Islet of Langerhans (tissue), 1 donor: ENCODE measurements around the gene PAPPA2.
"Not testable (repeated sequence)": the region's sequence is repeated elsewhere in the genome, so short reads cannot be mapped to it uniquely, and the experiment has no call there.

ENCODE experiments used
- FAIRE-seq: peaks from one replicate; lab custom pipeline; 2011; peaks lifted over from hg19 to GRCh38; lab: Jason Lieb, UNC

PAPPA2 gene

DNA sequence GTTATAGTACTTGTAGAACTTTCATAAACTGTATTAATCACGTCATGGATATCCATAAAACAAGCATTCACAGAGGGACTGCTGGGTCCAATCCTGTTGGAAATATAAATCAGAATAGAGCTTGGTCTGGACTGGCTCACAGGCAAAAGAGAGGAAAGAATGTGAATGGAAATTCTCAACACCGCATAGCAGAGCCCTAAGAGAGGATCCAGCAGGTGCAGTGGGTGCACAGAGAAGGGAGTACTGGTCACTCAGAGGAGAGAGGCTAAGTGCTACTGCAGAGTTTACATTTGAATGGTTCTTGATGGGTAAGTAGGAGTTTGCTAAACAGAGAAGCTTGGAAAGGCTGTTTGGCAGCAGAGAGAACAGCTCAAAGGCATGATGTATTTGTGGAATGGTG, 231.7 kb downstream of the PAPPA2 start:
- FAIRE-seq: no peak

DNA sequence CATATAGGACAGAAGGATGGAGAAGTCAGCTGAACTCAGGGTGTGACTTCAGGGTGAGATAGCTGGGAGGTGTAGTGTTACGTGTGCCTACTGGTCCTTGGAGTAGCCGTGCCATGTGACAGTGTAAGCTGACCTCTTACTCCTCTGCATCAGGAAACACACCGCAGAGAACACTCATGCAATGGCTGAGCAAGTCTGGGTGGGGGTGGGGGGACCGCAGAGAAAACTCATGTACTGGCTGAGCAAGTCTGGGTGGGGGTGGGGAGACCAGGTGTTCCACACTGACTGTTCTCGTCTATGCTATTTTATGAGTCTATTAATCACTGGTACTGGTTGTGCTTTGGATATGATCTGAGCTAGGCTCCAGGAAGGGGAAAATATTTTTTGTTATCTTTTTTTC, 233.1 kb downstream of the PAPPA2 start:
- no peak for FAIRE-seq

DNA sequence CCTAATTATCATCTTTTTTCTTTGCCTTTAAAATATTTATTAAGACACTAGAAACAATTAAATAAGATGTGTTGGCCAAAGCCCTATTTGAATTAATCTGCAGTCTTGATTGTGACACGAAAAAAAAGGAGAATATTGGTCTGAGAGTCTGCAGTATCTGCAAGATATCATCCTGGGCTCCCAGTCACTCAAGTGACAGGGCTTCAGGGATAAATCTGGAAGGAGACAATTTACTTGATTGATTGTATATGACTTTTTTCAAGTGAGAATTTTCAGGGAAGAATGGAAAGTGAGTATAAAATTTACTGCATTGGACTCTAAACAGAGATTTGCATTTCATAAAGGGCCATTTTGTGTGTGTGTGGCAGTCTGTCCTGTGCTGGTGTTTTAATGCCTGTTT, 233.7 kb downstream of the PAPPA2 start:
- FAIRE-seq: no peak

DNA sequence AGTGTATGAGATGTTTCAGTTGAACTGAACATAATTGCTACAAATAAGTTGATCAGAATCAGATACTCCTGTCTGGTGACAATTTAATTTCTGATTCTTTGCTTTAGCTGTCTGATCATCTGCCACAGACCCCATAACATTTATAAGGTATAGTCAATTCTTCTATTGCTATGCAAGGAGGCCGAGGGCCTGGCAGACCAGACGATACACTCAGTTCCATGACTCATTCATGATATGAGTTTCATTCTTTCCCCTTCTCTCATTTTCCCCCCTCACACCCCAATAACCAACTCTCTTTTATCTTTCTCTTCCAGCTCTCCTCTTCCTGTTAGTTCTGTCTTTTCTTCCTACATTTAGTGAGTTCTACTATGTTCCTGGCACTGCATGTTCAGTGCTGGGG, 236.8 kb downstream of the PAPPA2 start:
- FAIRE-seq: no peak

DNA sequence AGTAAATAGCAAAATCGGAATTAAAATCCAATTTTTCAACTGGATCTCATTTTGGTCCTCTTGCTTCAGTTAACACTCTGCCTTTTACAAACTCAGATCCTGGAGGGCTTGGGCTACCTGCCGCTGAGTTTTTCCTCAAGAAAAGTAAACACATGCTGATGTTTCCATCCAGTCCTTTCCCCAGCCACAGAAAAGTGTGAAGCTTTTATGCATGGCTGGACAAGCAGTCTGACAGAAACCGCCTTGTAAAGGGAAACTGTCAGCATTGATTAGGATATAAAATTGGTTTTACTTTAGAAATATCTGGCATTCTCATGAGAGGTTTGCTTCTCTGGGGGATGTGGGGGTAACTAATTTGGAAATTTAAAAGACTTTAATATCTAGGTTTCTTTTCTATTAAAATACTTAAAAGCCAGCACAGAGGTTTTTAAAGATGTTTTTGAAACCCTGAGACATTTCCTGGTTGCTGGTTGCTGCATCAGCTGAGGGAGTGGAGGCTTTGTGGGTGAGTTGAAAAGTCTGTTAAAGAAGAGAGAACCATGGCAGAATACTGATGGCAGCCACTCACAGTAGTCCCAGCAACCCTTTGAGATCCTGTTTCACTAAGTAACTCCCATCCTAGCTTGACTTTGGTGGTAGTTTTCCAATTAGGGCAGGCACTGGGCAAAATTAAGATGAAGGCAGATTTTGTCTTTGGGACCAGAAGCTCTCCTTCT, 238.3 kb downstream of the PAPPA2 start:
- FAIRE-seq: peak; percentile 55

DNA sequence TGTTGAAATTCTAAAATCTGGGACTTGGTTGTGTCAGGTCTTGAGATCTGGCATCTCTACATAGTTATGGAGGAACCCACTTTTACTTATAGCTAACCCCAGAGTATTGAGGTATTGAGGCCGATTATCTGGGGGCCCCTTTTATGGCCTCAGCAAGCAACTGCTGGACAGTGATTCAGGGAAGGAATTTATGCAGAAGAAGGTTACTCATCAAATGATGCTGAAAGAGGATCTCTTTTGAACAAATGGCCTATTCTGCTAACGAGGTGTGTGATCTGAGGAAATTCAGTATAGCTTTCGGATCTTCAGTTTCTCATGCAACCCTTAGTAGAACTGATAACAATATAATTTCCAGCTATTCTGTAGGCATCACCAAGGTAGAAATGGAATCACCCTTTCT, 239.9 kb downstream of the PAPPA2 start:
- FAIRE-seq: no peak

DNA sequence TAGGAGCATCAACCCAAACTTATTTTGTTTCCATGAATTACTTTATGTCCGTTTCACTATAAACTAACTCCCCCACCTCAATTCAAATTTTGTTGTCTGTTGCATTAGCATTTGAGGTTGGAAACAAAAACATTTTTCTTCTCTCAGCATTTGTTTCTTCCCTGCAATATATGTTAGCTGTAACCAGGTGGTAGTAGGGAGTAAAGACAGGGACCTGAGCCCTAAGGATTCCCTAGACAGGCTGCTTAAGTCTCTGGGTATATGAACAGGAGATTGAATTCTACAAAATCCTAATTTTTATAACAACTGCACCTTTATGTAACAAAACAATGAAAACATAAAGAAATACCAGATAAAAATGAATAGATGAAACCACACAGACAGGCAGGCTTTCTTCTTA, 242.6 kb downstream of the PAPPA2 start:
- no peak for FAIRE-seq

DNA sequence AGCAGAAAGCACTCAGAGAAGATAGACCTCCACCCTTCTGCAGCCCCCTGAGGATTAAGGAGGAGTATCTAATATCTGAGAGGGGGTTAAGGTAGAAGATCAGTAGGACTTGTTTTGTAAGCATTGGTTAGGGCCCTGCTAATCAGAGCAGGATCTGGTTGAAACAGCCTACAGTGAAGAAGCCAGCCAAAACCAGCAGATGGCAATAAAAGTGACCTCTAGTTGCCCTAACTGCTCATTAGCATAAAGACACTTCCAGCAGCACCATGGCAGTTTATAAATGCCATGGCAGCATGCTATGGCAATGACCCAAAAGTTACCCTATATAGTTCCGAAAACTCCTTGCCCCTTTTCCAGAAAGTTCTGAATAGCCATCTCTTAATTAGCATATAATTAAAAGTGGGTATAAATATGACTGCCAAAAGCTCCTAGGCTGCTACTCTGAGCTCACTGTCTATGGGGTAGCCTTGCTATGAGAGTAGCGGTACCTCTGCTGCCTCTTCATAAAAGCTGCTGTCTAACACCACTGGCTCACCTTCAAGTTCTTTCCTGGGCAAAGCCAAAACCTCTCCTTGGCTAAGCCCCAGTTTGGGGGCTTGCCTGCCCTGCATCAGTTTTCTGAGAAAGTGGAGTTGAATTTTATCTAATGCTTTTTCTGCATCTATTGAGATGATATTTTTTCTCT, 254.2 kb downstream of the PAPPA2 start:
- peak; percentile 27 for FAIRE-seq

DNA sequence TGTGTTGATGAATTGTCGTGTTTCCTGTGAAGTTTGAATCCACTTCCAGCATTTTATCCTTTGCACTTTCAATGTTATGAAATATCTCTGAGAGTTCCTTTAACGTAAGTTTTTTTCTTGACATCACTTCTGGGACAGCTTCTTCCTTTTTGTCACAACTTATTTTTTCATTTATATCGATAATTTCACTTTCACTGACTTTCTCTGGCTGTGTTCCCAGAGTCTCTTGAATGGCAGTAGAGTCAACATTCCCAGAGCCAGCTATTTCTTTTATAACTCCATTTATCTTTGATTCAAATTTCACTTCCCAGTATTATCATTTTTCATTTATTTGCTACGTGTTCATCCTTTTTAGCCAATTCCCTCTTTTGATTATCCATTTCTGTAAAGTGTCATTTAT, 256.5 kb downstream of the PAPPA2 start:
- peak; percentile 91 for FAIRE-seq

DNA sequence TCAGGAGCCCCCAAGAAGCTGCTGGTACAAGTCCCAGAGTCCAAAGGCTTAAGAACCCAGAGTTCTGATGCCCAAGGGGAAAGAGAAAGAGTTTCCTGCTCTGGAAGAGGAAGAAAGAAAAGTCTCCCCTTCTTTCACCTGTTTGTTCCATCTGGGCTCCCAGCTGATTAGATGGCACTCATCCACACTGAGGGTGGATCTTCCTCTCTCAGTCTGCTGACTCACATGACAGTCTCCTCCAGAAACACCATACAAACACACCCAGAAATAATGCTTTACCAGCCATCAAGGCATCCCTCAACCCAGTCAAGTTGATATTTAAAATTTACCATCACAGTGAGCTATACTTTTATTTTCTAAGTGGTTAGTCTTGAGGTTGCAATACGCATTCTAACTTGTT, 257.9 kb downstream of the PAPPA2 start:
- FAIRE-seq: no peak

DNA sequence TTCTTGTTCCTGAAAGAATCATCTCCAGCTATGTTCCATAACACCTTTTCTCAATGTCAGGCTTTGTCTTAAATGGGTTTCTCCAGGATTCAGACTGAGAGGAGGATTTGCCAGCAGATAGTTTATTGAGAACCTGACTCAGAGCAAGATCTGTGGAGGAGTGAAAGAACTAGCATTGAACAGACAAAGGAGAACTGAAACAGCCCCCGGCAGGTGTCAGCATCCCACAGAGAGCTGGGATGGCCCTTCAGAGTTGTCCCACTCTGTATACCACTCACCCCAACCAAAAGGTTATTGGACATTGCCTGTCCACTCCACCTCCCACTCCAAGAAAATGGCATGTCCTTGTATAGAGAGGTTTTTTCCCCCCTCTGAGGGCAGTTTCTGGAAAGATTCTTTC, 270.7 kb downstream of the PAPPA2 start:
- FAIRE-seq: no peak

DNA sequence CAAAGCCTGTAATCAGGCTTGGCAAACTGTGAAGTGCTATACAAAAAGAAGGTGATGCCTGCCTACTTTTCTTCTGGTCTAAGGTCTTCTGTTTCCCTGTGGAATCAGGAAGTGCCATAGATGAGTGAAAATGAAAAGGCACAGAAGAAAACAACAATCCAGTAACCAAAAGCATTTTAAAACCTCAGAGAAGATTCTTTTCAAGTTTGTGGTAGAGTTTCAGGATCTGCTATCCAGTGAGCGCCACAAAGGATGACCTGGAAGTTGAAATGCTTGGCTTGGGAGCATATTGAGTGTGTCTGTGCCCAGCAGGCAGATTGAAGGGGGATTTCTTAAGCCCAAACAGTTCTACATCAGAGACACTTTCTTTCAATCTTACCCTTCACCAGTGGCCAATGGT, 272.2 kb downstream of the PAPPA2 start:
- FAIRE-seq: no peak

DNA sequence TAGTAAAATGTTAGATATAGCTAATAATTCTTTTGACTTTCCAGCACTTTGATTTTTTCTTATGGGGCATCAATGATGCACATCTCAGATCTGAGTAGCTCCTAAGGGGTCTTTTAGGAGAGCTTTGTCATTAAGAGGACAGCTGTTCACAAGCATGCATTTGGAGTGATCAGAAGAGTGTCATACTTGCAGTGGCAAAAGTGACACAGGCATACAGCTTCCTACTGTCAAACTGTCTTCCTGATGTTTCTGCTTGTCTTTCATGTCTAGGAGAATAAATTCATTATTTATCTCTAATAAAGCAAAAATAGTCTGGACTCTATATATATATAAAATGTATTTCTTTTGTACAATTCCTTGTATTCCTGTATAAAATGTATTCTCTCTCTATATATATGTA, 273.0 kb downstream of the PAPPA2 start:
- FAIRE-seq: no peak

DNA sequence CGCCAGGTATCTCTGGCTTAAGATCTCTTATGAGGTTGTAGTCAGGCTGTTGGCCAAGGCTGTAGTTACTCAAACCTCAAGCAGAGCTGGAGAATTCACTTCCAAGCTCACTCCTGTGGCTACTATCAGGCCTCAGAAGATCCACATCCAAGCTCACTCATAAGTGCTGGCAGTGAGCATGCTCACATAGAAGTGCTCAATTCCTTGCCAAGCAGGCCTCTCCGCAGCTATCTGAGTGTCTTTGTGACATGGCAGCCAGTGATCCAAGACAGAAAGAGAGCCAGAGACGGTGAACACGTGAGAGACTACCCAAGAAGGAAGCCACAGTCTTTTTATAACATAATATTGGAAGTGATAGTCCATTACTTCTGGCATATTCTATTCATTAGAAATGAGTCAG, 278.2 kb downstream of the PAPPA2 start:
- no peak for FAIRE-seq

DNA sequence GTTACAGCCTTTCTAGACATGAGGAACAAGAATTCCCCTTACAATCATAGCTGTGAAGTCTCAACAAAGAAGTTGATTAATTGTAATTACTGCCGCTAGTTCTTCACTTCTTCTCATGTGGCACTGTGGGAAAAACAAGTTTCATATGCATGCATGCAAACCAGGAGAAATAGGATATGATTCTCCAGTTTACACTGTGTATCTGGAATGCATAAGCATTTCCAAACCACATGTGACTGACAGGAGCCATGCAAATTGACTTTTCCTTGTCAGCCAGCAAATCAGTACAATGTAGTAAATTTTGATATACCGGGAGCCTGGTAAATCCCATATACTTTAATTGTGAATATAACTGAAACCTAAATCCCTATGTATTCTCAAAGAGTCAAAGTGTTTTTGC, 279.3 kb downstream of the PAPPA2 start:
- no peak for FAIRE-seq

DNA sequence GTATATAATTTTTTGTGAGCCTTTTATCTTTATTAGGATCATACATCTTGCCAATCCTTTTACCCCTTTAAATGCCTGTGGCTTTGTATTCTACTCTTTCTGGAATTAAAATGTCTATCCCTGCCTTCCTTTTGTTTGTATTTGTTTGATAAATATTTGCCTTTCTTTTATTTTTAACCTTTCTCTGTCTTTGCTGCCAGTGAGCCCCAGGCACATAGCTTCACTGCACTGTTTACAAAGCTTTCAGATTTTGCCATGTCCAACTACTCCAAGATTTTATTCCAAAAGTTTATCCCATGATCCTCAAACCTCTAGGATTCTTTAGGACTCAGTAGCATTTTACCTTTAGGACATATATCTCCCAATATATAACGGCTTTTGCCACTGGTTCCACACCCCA, 281.2 kb downstream of the PAPPA2 start:
- FAIRE-seq: no peak

DNA sequence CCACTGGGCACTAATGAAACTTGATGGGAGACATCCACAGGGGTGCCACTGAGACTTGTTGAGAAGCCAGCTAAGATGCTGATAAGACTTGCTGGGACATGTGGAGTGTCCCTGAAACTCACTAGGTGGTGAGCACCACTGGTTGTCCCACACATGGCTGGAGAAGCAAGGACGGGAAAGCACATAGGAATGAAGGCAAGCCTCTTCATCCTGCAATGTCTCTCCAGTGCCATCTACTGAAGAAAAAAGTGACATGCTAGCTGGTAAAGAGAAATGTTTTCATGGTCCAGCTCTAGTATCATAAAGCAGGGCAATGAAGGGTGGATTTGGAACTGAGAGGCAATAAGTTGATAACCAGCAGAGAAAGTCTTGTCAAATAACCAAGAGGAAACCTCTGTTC, 283.0 kb downstream of the PAPPA2 start:
- FAIRE-seq: no peak

DNA sequence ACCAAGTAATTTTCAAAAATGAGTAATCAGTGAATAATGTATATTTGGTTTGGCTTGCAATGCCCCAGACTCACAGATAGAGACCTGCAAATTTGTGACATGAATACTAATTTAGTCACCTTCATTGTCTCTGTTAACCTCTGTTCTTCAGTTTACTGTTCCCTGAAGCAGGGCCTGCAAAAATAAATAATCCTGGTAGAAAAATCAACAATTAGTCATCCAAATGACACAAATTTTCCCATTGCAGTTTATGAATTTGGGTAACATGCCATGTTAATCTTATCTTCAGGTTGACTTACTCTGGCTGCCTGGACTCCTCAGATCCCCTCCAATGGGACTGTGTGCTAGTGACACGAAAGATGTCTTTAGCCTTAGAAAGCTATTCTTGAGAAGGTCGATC, 289.5 kb downstream of the PAPPA2 start:
- no peak for FAIRE-seq

DNA sequence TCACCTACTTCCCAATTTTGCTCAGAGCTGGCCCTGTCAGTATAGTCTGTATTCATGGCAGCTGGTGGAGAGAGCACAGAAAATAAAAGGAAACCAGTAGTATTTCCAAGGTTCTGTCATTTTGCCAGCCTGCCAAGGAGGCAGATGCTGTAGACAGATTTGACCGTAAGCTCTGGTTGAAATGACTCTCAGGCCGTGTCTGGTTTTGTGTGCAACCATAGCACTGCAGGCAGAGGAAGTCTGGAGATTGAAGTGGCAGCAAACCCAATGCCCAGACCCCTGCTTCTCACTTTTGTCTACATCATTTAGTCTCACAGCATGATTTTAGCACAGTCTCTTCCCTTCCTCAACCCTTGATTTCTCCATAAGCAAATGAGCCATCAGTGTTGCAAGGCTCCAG, 291.7 kb downstream of the PAPPA2 start:
- FAIRE-seq: no peak

DNA sequence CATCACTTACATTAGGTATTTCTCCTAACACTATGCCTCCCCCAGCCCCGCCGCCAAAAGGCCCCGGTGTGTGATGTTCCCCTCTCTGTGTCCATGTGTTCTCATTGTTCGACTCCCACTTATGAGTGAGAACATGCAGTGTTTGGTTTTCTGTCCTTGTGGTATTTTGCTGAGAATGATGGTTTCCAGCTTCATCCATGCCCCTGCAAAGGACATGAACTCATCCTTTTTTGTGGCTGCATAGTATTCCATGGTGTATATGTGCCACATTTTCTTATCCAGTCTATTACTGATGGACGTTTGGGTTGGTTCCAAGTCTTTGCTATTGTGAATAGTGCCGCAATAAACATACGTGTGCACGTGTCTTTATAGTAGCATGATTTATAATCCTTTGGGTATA, 293.8 kb downstream of the PAPPA2 start:
- not testable (repeated sequence) for FAIRE-seq

DNA sequence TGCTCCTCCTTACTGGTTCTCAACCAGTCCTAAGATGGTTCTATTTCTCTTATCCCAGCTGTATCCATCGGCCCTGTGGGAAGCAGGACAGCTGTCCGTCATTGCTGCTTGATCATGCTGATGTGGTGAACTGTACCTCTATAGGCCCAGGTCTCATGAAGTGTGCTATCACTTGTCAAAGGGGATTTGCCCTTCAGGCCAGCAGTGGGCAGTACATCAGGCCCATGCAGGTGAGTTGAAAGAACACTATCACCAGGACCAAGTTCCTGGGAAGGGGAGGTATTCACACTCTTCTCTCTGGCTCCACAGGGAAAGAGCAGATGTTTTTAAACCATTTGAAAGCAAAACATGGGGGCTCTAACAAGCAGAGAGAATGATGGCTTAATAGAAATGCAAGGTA, 302.6 kb downstream of the PAPPA2 start:
- FAIRE-seq: no peak

DNA sequence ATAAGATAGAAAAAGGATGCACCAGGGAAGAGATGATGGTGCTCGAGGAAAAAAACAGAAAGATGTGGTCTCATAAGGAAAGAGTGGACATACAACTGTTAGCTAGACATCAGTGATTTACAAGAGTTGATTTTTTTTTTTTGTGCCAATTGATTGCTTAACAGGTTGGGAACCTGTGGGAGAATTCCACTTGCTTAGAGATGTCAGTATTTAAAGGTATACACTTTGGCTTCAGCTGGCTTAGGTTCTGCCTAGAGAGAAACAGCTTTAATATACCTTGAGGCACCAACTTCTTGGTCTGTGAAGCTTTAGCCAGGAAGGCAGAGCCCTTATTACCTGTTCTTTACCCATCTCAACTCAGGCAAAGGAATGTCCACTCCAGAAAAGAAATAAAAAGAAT, 303.8 kb downstream of the PAPPA2 start:
- FAIRE-seq: no peak

DNA sequence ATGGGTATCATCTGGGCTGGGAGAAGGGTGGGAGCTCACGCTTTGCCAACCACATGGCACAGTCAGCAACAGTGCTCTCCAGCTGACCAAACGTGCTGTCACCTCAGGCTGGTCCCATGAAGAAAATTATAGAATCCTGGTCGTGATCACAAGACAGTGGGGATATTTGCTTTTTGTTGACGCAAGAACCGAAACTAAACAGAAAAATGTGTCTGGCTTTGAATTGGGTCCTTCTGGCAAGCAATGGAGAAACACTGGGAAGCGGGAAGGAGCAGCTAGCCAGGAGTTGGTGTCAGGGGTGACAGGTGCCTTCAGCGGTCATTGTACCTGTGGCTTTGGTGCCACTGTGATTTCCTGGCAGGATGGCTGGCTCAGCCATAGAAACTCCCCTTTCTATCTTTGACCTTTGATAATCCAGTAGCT, 304.8 kb downstream of the PAPPA2 start:
- no peak for FAIRE-seq

DNA sequence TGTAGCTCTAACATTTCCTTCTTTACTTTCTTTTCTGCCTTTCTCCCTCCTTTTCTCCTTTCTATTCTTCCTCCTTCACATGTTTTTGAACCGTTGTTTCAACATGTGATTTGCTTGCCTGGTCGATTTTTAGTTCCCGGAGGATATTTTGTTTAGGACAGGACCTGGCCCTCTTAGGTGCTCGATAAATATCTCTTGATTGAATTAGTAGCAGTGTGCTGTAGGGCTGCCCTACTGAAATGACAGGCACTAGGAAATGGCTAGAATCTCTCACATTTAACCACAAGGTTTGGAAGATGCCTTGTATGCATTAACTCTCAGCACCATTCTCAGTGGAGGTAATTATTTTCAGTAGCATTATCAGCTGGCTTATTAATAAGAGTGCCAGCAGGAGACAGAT, 305.6 kb downstream of the PAPPA2 start:
- FAIRE-seq: no peak
